Dermis blood vessel endothelial cell (primary cell): ENCODE measurements around the gene HYPK. TPM values are rescaled to one million over a fixed set of nuclear protein-coding genes. Genes with fewer than 3 reads are reported as not detected.

Source experiments
- DNase-seq: peaks from one replicate; pipeline ENCODE4 v3.0.0; 2010
- total RNA-seq: library from RNA; depleted of rRNA; stranded (reverse); fragments of >200 nt; gene quantifications from 2 replicates; pipeline ENCODE4 v1.2.3, GENCODE V29; 2014

The HYPK gene
- total RNA-seq, 1 donor from 2014 or later, result 4.6 TPM

DNA sequence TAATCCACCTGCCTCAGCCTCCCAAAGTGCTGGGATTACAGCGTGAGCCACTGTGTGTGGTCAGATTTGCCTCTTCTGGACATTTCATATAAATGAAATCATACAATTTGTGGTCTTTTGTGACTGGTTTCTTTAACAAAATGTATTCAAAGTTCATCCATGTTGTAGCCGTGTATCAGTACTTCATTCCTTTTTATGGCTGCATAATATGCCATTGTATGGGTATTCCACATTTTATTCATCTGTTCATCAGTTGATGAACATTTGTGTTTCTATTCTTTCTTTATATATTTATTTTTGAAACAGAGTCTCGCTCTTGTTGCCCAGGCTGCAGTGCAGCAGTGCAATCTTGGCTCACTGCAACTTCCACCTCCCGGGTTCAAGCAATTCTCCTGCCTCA is 52.2 kb downstream of the HYPK start:
- DNase-seq, result no peak

Other genes with a start within 250 kb of the HYPK start
- gene PPIP5K1, start 210.4 kb upstream of the HYPK start, total RNA-seq, result 8.8 and 15.0 TPM in 2 replicates
- not detected in 2 replicates for gene CKMT1B, start 206.6 kb upstream of the HYPK start, total RNA-seq
- 0.33 TPM in 1 of 2 replicates, not detected in the other for gene STRC, start 181.8 kb upstream of the HYPK start, total RNA-seq
- 0.17 and 0.33 TPM in 2 replicates for gene CATSPER2, start 151.8 kb upstream of the HYPK start, total RNA-seq
- gene CKMT1A, start 106.7 kb upstream of the HYPK start, total RNA-seq, result not detected in 2 replicates
- 155 and 423 TPM in 2 replicates for gene PDIA3, start 54.2 kb upstream of the HYPK start, total RNA-seq
- 2.9 and 5.4 TPM in 2 replicates for gene ELL3, start 23.6 kb upstream of the HYPK start, total RNA-seq
- 787 and 1,230 TPM in 2 replicates for gene SERF2, start 8.3 kb upstream of the HYPK start, total RNA-seq
- gene SERINC4, start 379 bp upstream of the HYPK start, total RNA-seq, result not detected in 2 replicates
- 36.1 and 41.1 TPM in 2 replicates for gene MFAP1, start 24.1 kb downstream of the HYPK start, total RNA-seq
- gene WDR76, start 26.4 kb downstream of the HYPK start, total RNA-seq, result 10.4 and 17.8 TPM in 2 replicates